Neural cell (in vitro differentiated cells): Measurements from ENCODE around the gene IL36B. TPM values are rescaled to one million over a fixed set of nuclear protein-coding genes. Genes with fewer than 3 reads are reported as not detected.

ENCODE experiments used
- H2AFZ ChIP-seq: fragments of 200-600, 300-800 bp; sonication (generic), shearing (Covaris generic); 2 replicates; pipeline ENCODE4 v1.6.0; 2014; ENCODE audit warnings: low read depth, mild to moderate bottlenecking, antibody characterized with exemption, low read length, moderate library complexity
- H3F3A ChIP-seq: fragments of 200-600 bp; shearing (Covaris generic); 2 replicates; pipeline ENCODE4 v1.6.1; 2016; ENCODE audit warnings: mild to moderate bottlenecking, moderate library complexity, mixed read lengths, antibody characterized with exemption, low read length; ENCODE audit not compliant: insufficient read depth, poor library complexity, severe bottlenecking
- H3K27ac ChIP-seq: fragments of 200-600, 300-800 bp; sonication (generic), shearing (Covaris generic); 2 replicates; pipeline ENCODE4 v1.5.1; 2014; ENCODE audit warnings: mild to moderate bottlenecking, low read length, moderate library complexity
- H3K27me3 ChIP-seq: fragments of 300-800, 200-600 bp; sonication (generic), shearing (Covaris generic); 2 replicates; pipeline ENCODE4 v1.6.0; 2014; ENCODE audit warnings: mild to moderate bottlenecking, low read depth, low read length, moderate library complexity; ENCODE audit not compliant: insufficient read depth
- H3K36me3 ChIP-seq: fragments of 300-800, 200-600 bp; sonication (generic), shearing (Covaris generic); 2 replicates; pipeline ENCODE4 v1.5.1; 2014; ENCODE audit warnings: mild to moderate bottlenecking, antibody characterized with exemption, low read length, moderate library complexity; ENCODE audit not compliant: insufficient read depth
- H3K4me2 ChIP-seq: fragments of 300-800, 200-600 bp; sonication (generic), shearing (Covaris generic); 2 replicates; pipeline ENCODE4 v1.6.0; 2014; ENCODE audit warnings: mild to moderate bottlenecking, low read length
- H3K4me3 ChIP-seq: fragments of 300-800, 200-600 bp; sonication (generic), shearing (Covaris generic); 2 replicates; pipeline ENCODE4 v1.5.1; 2014; ENCODE audit warnings: mild to moderate bottlenecking, low read length, moderate library complexity
- H3K79me2 ChIP-seq: fragments of 200-600 bp; shearing (Covaris generic); replicated peaks from 2 replicates; pipeline ENCODE4 v1.6.0; 2014; ENCODE audit warnings: mild to moderate bottlenecking, low read length, moderate library complexity; ENCODE audit not compliant: insufficient read depth
- H3K9ac ChIP-seq: fragments of 300-800, 200-600 bp; sonication (generic), shearing (Covaris generic); 2 replicates; pipeline ENCODE4 v1.6.1; 2016; ENCODE audit warnings: mild to moderate bottlenecking, low read length, mixed read lengths
- H3K9me2 ChIP-seq: fragments of 200-600 bp; shearing (Covaris generic); 2 replicates; pipeline ENCODE4 v1.6.1; 2016; ENCODE audit warnings: mild to moderate bottlenecking, low read length, mixed read lengths; ENCODE audit not compliant: insufficient read depth
- H3K9me3 ChIP-seq: fragments of 200-600, 300-800 bp; sonication (generic), shearing (Covaris generic); 2 replicates; pipeline ENCODE4 v1.6.1; 2016; ENCODE audit warnings: mild to moderate bottlenecking, mixed run types, low read length, moderate library complexity, mixed read lengths
- H4K20me1 ChIP-seq: fragments of 200-600 bp; shearing (Covaris generic); 2 replicates; pipeline ENCODE4 v1.6.1; 2016; ENCODE audit warnings: mild to moderate bottlenecking, mixed run types; ENCODE audit not compliant: insufficient read depth
- EP300 ChIP-seq: fragments of 450-650 bp; conservative IDR thresholded peaks from 2 replicates; pipeline ENCODE4 v1.6.1; 2014; ENCODE audit warnings: antibody characterized with exemption, mild to moderate bottlenecking, moderate library complexity; ENCODE audit not compliant: poor library complexity, severe bottlenecking
- EZH2 ChIP-seq: fragments of 200-600, 300-800 bp; shearing (Covaris generic), sonication (generic); IDR thresholded peaks from 2 replicates; pipeline ENCODE4 v1.6.1; 2014; ENCODE audit warnings: antibody characterized with exemption, low read length, borderline replicate concordance, mild to moderate bottlenecking; ENCODE audit not compliant: insufficient read depth, poor library complexity, severe bottlenecking
- MXI1 ChIP-seq: fragments of 450-650 bp; conservative IDR thresholded peaks from 2 replicates; pipeline ENCODE4 v1.6.1; 2014; ENCODE audit warnings: antibody characterized with exemption, mild to moderate bottlenecking; ENCODE audit not compliant: poor library complexity, severe bottlenecking
- POLR2AphosphoS5 ChIP-seq: IDR thresholded peaks from 2 replicates; pipeline ENCODE4 v1.6.1; 2012
- RAD21 ChIP-seq: fragments of 450-650 bp; conservative IDR thresholded peaks from 2 replicates; pipeline ENCODE4 v1.6.1; 2014; ENCODE audit warnings: antibody characterized with exemption, mild to moderate bottlenecking, moderate library complexity
- SMC3 ChIP-seq: fragments of 450-650 bp; conservative IDR thresholded peaks from 2 replicates; pipeline ENCODE4 v1.6.1; 2014; ENCODE audit warnings: antibody characterized with exemption, mild to moderate bottlenecking, moderate library complexity; ENCODE audit not compliant: poor library complexity
- TAF1 ChIP-seq: IDR thresholded peaks from 2 replicates; pipeline ENCODE4 v1.6.1; 2012; ENCODE audit warnings: low read depth
- polyA plus RNA-seq: library from polyadenylated mRNA; depleted of rRNA; stranded (reverse); fragments of >200 nt; gene quantifications from 2 replicates; pipeline ENCODE4 v1.2.3, GENCODE V29; 2014
- TF ChIP-seq, protein P1 (sequence below): IDR thresholded peaks from 2 replicates; pipeline ENCODE4 v1.6.1; 2012; ENCODE audit warnings: borderline replicate concordance
- TF ChIP-seq, protein P2 (sequence below): fragments of 450-650 bp; IDR thresholded peaks from 2 replicates; pipeline ENCODE4 v1.5.1; 2014; ENCODE audit warnings: antibody characterized with exemption, mild to moderate bottlenecking, moderate library complexity; ENCODE audit not compliant: poor library complexity, severe bottlenecking

IL36B gene
- polyA plus RNA-seq, 1 donor from 2014 or later = not detected

DNA sequence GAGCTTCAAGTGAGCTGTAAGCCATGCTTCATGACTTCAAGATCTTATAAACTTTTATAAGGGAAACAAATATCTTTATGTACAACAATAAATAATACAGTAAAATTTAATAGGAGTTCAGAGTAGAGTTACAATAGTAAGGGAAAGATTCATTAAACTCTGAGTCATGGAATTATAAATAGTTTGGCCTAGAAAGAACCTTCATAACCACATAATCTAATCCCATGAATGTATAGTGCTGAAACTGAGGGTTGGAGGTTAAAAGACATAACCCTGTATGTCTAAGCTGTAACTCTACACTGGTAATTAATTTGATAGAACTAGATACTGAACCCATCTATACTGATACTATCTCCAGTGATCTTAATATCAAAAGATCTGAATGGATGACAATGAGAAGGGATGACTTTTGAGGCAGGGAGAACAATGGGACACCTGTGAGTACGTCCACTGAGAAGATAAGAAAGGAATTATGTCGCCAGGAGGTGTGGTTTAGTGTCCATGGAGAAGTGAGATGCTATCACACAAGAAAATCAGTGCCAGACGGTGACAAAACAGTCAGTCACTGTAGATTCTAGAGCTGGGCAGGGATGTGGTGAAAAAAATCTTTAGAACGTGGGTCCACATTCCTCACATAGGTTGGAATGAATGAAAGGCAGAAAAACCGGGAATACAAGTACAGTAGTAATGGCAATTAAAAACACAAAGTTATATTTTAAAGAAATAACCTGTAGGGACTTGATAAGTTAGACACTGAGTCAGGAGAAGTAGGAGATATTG, 16.2 kb upstream of the IL36B start:
- H3F3A ChIP-seq = no peaks in the 10 kb centered on the region
- TF ChIP-seq EP300 (no peak), RAD21 (no peak), TAF1 (no peak), MXI1 (no peak), EZH2 (no peak), SMC3 (no peak), POLR2AphosphoS5 (no peak)
- TF ChIP-seq, protein P1, sequence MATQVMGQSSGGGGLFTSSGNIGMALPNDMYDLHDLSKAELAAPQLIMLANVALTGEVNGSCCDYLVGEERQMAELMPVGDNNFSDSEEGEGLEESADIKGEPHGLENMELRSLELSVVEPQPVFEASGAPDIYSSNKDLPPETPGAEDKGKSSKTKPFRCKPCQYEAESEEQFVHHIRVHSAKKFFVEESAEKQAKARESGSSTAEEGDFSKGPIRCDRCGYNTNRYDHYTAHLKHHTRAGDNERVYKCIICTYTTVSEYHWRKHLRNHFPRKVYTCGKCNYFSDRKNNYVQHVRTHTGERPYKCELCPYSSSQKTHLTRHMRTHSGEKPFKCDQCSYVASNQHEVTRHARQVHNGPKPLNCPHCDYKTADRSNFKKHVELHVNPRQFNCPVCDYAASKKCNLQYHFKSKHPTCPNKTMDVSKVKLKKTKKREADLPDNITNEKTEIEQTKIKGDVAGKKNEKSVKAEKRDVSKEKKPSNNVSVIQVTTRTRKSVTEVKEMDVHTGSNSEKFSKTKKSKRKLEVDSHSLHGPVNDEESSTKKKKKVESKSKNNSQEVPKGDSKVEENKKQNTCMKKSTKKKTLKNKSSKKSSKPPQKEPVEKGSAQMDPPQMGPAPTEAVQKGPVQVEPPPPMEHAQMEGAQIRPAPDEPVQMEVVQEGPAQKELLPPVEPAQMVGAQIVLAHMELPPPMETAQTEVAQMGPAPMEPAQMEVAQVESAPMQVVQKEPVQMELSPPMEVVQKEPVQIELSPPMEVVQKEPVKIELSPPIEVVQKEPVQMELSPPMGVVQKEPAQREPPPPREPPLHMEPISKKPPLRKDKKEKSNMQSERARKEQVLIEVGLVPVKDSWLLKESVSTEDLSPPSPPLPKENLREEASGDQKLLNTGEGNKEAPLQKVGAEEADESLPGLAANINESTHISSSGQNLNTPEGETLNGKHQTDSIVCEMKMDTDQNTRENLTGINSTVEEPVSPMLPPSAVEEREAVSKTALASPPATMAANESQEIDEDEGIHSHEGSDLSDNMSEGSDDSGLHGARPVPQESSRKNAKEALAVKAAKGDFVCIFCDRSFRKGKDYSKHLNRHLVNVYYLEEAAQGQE = no peak
- TF ChIP-seq, protein P2, sequence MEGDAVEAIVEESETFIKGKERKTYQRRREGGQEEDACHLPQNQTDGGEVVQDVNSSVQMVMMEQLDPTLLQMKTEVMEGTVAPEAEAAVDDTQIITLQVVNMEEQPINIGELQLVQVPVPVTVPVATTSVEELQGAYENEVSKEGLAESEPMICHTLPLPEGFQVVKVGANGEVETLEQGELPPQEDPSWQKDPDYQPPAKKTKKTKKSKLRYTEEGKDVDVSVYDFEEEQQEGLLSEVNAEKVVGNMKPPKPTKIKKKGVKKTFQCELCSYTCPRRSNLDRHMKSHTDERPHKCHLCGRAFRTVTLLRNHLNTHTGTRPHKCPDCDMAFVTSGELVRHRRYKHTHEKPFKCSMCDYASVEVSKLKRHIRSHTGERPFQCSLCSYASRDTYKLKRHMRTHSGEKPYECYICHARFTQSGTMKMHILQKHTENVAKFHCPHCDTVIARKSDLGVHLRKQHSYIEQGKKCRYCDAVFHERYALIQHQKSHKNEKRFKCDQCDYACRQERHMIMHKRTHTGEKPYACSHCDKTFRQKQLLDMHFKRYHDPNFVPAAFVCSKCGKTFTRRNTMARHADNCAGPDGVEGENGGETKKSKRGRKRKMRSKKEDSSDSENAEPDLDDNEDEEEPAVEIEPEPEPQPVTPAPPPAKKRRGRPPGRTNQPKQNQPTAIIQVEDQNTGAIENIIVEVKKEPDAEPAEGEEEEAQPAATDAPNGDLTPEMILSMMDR = no peak
- H3K27ac ChIP-seq = no peak overlapping the region
- H3K27me3 ChIP-seq = no peaks in the 10 kb centered on the region
- H3K4me2 ChIP-seq = no peak overlapping the region
- H3K9me2 ChIP-seq = no peaks in the 10 kb centered on the region
- H3K4me3 ChIP-seq = no peak overlapping the region
- no peak overlapping the region for H3K9ac ChIP-seq
- no peaks in the 10 kb centered on the region for H3K9me3 ChIP-seq
- no peaks in the 10 kb centered on the region for H3K36me3 ChIP-seq
- H2AFZ ChIP-seq = no peak overlapping the region
- no peaks in the 10 kb centered on the region for H3K79me2 ChIP-seq
- H4K20me1 ChIP-seq = no peaks in the 10 kb centered on the region

DNA sequence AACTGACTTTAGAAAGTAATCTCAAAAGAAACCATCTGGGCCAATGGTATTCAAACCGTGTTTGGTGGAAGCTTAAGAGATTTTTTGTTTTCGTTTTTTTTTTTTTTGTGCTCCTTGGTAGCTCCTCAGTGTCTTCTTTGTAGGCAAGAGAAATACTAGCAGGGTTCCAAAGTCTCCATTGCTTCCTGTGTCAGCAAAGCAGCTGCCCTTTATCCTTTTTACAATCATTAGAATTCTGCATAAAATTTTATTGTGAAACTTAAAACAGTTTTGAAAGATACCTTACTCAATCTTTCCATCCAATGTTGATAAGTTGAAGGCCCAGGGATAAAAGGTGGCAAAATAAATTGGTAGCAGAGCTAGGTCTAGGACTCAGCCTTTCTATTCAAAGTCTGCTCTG, 15.6 kb upstream of the IL36B start:
- H3K4me2 ChIP-seq = no peak overlapping the region
- H3K4me3 ChIP-seq = no peak overlapping the region
- no peaks in the 10 kb centered on the region for H3K36me3 ChIP-seq
- H2AFZ ChIP-seq = no peak overlapping the region
- H3K27me3 ChIP-seq = no peaks in the 10 kb centered on the region
- H3F3A ChIP-seq = no peaks in the 10 kb centered on the region
- H3K9ac ChIP-seq = no peak overlapping the region
- H3K27ac ChIP-seq = no peak overlapping the region
- TF ChIP-seq POLR2AphosphoS5 = no peak
- no peak for TF ChIP-seq RAD21
- TF ChIP-seq SMC3 = no peak
- no peak for TF ChIP-seq TAF1
- no peak for TF ChIP-seq EP300
- TF ChIP-seq, protein P1 = no peak
- no peak for TF ChIP-seq EZH2
- TF ChIP-seq, protein P2 = no peak
- no peak for TF ChIP-seq MXI1
- H3K79me2 ChIP-seq = no peaks in the 10 kb centered on the region
- no peaks in the 10 kb centered on the region for H3K9me2 ChIP-seq
- H3K9me3 ChIP-seq = no peaks in the 10 kb centered on the region
- no peaks in the 10 kb centered on the region for H4K20me1 ChIP-seq
